Thymus (tissue), 11 donors: ENCODE data around the gene MEGF11. TPM values are rescaled to one million over a fixed set of nuclear protein-coding genes. Genes with fewer than 3 reads are reported as not detected.

Experiments used
- DNase-seq, 9 donors: peaks; one replicate each; pipeline ENCODE4 v3.0.0-alpha.2; 2013; ENCODE audit warnings: low spot score in 9 of 9, low read depth in 6 of 9, missing footprints in 1 of 9
- H3K27ac ChIP-seq, 2 donors: one replicate each; pipeline ENCODE4 v1.5.1; 2013; ENCODE audit warnings: control low read depth in 1 of 2, low read depth in 1 of 2, low read length in 1 of 2, mild to moderate bottlenecking in 1 of 2, moderate library complexity in 1 of 2
- H3K27me3 ChIP-seq, 2 donors: one replicate each; pipeline ENCODE4 v1.5.1; 2013; ENCODE audit warnings: low read length in 1 of 2; ENCODE audit not compliant: control insufficient read depth in 2 of 2, insufficient read depth in 1 of 2
- H3K36me3 ChIP-seq, 2 donors: one replicate each; pipeline ENCODE4 v1.5.1; 2013; ENCODE audit warnings: low read length in 1 of 2, mild to moderate bottlenecking in 1 of 2, moderate library complexity in 1 of 2; ENCODE audit not compliant: control insufficient read depth in 2 of 2, insufficient read depth in 2 of 2
- H3K4me1 ChIP-seq, 2 donors: one replicate each; pipeline ENCODE4 v1.5.1; 2013; ENCODE audit warnings: low read length in 2 of 2; ENCODE audit not compliant: control insufficient read depth in 2 of 2, insufficient read depth in 2 of 2
- H3K4me3 ChIP-seq, 2 donors: one replicate each; pipeline ENCODE4 v1.5.1; 2013; ENCODE audit warnings: low read length in 2 of 2, control low read depth in 1 of 2, mild to moderate bottlenecking in 1 of 2
- H3K9me3 ChIP-seq, 2 donors: one replicate each; pipeline ENCODE4 v1.5.1; 2013; ENCODE audit warnings: low read length in 1 of 2, mild to moderate bottlenecking in 1 of 2; ENCODE audit not compliant: control insufficient read depth in 2 of 2, insufficient read depth in 1 of 2
- WGBS: extraction: QIAGEN DNeasy Blood & Tissue Kit; methylation state at CpG from one replicate; pipeline ENCODE4 v1.1.7; 2013; 5-methylcytosine and 5-hydroxymethylcytosine counted together
- polyA plus RNA-seq: library from polyadenylated mRNA; stranded (reverse); fragments of 200-250 nt; gene quantifications from one replicate; pipeline ENCODE4 v1.2.3, GENCODE V29; 2013
- total RNA-seq: library from RNA; stranded (reverse); fragments of 120-200 nt; gene quantifications from one replicate; pipeline ENCODE4 v1.2.4, GENCODE V29; 2013
- donor health status: healthy.

Gene MEGF11
- total and polyA plus RNA-seq, 2 donors = 0.28 to 0.66 TPM

GRCh38 chr15:65912235-65912634 lies 341.3 kb downstream of the MEGF11 start:
- no peaks in the 10 kb centered on the region for H3K9me3 ChIP-seq
- 99% methylated on average over 2 of the region's 2 CpGs for WGBS
- peaks cover 0 to 10% of the 10 kb centered on the region in 2 donors for H3K36me3 ChIP-seq
- H3K4me1 ChIP-seq = peaks cover 0 to 9% of the 10 kb centered on the region in 2 donors
- no peak overlapping the region for H3K4me3 ChIP-seq
- H3K27me3 ChIP-seq = no peaks in the 10 kb centered on the region
- no peak overlapping the region for H3K27ac ChIP-seq
- no peak for DNase-seq

- Histone ChIP-seq H3K4me3 (no peak overlapping the region), H3K36me3 (peaks cover 0 to 20% of the 10 kb centered on the region in 2 donors), H3K4me1 (peaks cover 0 to 1% of the 10 kb centered on the region in 2 donors), H3K27me3 (no peaks in the 10 kb centered on the region), H3K27ac (no peak overlapping the region), H3K9me3 (no peaks in the 10 kb centered on the region)
- DNase-seq = no peak
- WGBS = 99% methylated on average over 4 of the region's 4 CpGs
Observed at GRCh38 chr15:65910341-65910740, 343.2 kb downstream of the MEGF11 start.

- 97% methylated on average over 3 of the region's 3 CpGs for WGBS
- Histone ChIP-seq H3K9me3 (no peaks in the 10 kb centered on the region), H3K36me3 (peaks cover 0 to 22% of the 10 kb centered on the region in 2 donors), H3K4me1 (no peaks in the 10 kb centered on the region), H3K4me3 (no peak overlapping the region), H3K27me3 (no peaks in the 10 kb centered on the region), H3K27ac (no peak overlapping the region)
- no peak for DNase-seq
Observed at GRCh38 chr15:65909831-65910230, 343.7 kb downstream of the MEGF11 start.

GRCh38 chr15:65908876-65909275 lies 344.7 kb downstream of the MEGF11 start:
- Histone ChIP-seq H3K27ac (no peak overlapping the region), H3K9me3 (no peaks in the 10 kb centered on the region), H3K4me1 (no peaks in the 10 kb centered on the region), H3K36me3 (peaks cover 0 to 31% of the 10 kb centered on the region in 2 donors), H3K27me3 (no peaks in the 10 kb centered on the region), H3K4me3 (no peak overlapping the region)
- 95% methylated on average over 4 of the region's 4 CpGs for WGBS
- no peak for DNase-seq

- Histone ChIP-seq H3K4me1 (no peaks in the 10 kb centered on the region), H3K4me3 (no peak overlapping the region), H3K27ac (no peak overlapping the region), H3K27me3 (no peaks in the 10 kb centered on the region), H3K9me3 (no peaks in the 10 kb centered on the region), H3K36me3 (peaks cover 0 to 38% of the 10 kb centered on the region in 2 donors)
- WGBS = 98% methylated on average over 3 of the region's 3 CpGs
- no peak for DNase-seq
Observed at GRCh38 chr15:65907661-65908060, 345.9 kb downstream of the MEGF11 start.

- Histone ChIP-seq H3K27ac (no peak overlapping the region), H3K27me3 (no peaks in the 10 kb centered on the region), H3K9me3 (no peaks in the 10 kb centered on the region), H3K36me3 (peaks cover 0 to 38% of the 10 kb centered on the region in 2 donors), H3K4me3 (no peak overlapping the region), H3K4me1 (peaks cover 0 to 6% of the 10 kb centered on the region in 2 donors)
- 97% methylated on average over 1 of the region's 1 CpG for WGBS
- no peak for DNase-seq
Observed at GRCh38 chr15:65906396-65906795, 347.2 kb downstream of the MEGF11 start.

GRCh38 chr15:65904301-65904700 lies 349.2 kb downstream of the MEGF11 start:
- no peak overlapping the region for H3K27ac ChIP-seq
- no peaks in the 10 kb centered on the region for H3K9me3 ChIP-seq
- 98% methylated on average over 4 of the region's 4 CpGs for WGBS
- H3K36me3 ChIP-seq = peaks cover 6 to 42% of the 10 kb centered on the region in 2 donors
- no peak for DNase-seq
- no peak overlapping the region for H3K4me3 ChIP-seq
- H3K27me3 ChIP-seq = no peaks in the 10 kb centered on the region
- peaks cover 0 to 6% of the 10 kb centered on the region in 2 donors for H3K4me1 ChIP-seq

GRCh38 chr15:65903296-65904073 lies 350.1 kb downstream of the MEGF11 start:
- Histone ChIP-seq H3K4me3 (no peak overlapping the region), H3K27me3 (no peaks in the 10 kb centered on the region), H3K36me3 (peaks cover 9 to 40% of the 10 kb centered on the region in 2 donors), H3K4me1 (peaks cover 0 to 6% of the 10 kb centered on the region in 2 donors), H3K27ac (no peak overlapping the region), H3K9me3 (no peaks in the 10 kb centered on the region)
- no peak for DNase-seq
- 97% methylated on average over 6 of the region's 6 CpGs for WGBS

- H3K4me3 ChIP-seq = no peak overlapping the region
- H3K4me1 ChIP-seq = peaks cover 0 to 6% of the 10 kb centered on the region in 2 donors
- H3K27me3 ChIP-seq = no peaks in the 10 kb centered on the region
- H3K36me3 ChIP-seq = peaks cover 13 to 35% of the 10 kb centered on the region in 2 donors
- DNase-seq = peak in 1 of 9 donors; percentile 37
- no peak overlapping the region for H3K27ac ChIP-seq
- WGBS = 46% methylated on average over 1 of the region's 1 CpG
- no peaks in the 10 kb centered on the region for H3K9me3 ChIP-seq
Observed at GRCh38 chr15:65902373-65902772, 351.2 kb downstream of the MEGF11 start.
